Astrocyte of the cerebellum (primary cell): Measurements from ENCODE around the gene ALG1.
"Not testable (repeated sequence)": the region's sequence is repeated elsewhere in the genome, so short reads cannot be mapped to it uniquely, and the experiment has no call there.

Source experiments
- DNase-seq: peaks from one replicate; pipeline ENCODE4 v3.0.0-alpha.2; 2011; ENCODE audit warnings: low read depth
- H3K4me3 ChIP-seq: 2 replicates; pipeline ENCODE4 v1.5.1; 2011; ENCODE audit warnings: mild to moderate bottlenecking, low read depth, low read length, moderate library complexity
- CTCF ChIP-seq: IDR thresholded peaks from 2 replicates; pipeline ENCODE4 v1.5.1; 2012; ENCODE audit warnings: low read length, low read depth, moderate library complexity, mild to moderate bottlenecking; ENCODE audit errors: missing control alignments
- in situ Hi-C: cut with HindIII; loops from 2 replicates; pipeline ENCODE4 v1.10.0; 2017; ENCODE audit warnings: low sequenced_read_pairs

ALG1 gene

GRCh38 chr16:5044011-5044540, 27.6 kb upstream of the ALG1 start:
- H3K4me3 ChIP-seq = no peak overlapping the region

GRCh38 chr16:5044581-5044980, 27.1 kb upstream of the ALG1 start:
- H3K4me3 ChIP-seq, in situ Hi-C loops, DNase-seq: not testable (repeated sequence)

More at GRCh38 chr16:5044011-5044540, 27.6 kb upstream of the ALG1 start:
- in situ Hi-C loops = no loop called here
- no peak for DNase-seq
- TF ChIP-seq CTCF = no peak

GRCh38 chr16:5045499-5046115, 26.0 kb upstream of the ALG1 start:
- in situ Hi-C loops = no loop called here
- no peak for TF ChIP-seq CTCF
- DNase-seq = no peak
- H3K4me3 ChIP-seq = no peak overlapping the region

GRCh38 chr16:5046914-5047313, 24.7 kb upstream of the ALG1 start:
- DNase-seq = no peak
- TF ChIP-seq CTCF = no peak
- H3K4me3 ChIP-seq = no peak overlapping the region
- in situ Hi-C loops = no loop called here

GRCh38 chr16:5054876-5055865, 16.5 kb upstream of the ALG1 start:
- DNase-seq = no peak
- in situ Hi-C loops = no loop called here
- H3K4me3 ChIP-seq = no peak overlapping the region
- no peak for TF ChIP-seq CTCF

GRCh38 chr16:5056352-5056751, 15.3 kb upstream of the ALG1 start:
- no peak for DNase-seq
- TF ChIP-seq CTCF = peak; percentile 42
- H3K4me3 ChIP-seq = no peak overlapping the region
- in situ Hi-C loops = no loop called here

GRCh38 chr16:5058476-5058875, 13.2 kb upstream of the ALG1 start:
- in situ Hi-C loops = no loop called here
- TF ChIP-seq CTCF = peak; percentile 27
- no peak for DNase-seq
- H3K4me3 ChIP-seq = no peak overlapping the region
